Measurements from ENCODE around the gene GJC2.

Gene GJC2

DNA sequence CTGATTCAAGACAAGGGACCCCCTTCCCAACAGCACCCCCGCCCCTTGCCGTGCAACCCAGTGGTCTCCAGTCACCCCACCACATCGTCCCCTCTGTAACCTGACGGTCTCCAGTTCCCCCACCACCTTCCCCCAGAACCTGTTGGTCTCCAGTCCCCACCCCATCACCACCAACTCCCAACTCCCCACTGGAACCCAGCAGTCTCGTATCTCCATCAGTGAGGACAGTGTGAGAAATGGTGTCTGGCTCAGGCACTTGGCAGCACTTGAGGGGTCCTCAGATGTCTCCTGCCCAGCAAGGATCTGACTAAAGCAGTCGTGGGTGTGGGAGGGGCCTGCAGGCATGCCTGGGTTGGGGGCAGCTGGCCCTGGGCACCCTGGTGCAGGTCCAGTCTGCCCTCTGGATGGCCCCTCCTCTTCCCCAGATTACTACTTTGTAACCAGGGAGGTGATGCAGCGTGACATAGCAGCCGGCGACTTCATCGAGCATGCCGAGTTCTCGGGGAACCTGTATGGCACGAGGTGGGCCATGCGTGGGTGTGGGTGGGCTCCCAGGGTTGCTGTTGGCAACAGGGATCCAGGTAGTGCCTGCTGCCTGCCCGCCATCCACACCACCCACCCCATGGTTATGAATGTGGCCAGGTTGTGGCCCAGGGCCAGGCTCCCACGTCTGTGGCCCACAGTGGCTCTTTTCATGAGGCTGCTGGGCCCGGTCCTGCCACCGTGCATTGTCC is 3.1 kb upstream of the GJC2 start:
- DNase-seq: no peak

DNA sequence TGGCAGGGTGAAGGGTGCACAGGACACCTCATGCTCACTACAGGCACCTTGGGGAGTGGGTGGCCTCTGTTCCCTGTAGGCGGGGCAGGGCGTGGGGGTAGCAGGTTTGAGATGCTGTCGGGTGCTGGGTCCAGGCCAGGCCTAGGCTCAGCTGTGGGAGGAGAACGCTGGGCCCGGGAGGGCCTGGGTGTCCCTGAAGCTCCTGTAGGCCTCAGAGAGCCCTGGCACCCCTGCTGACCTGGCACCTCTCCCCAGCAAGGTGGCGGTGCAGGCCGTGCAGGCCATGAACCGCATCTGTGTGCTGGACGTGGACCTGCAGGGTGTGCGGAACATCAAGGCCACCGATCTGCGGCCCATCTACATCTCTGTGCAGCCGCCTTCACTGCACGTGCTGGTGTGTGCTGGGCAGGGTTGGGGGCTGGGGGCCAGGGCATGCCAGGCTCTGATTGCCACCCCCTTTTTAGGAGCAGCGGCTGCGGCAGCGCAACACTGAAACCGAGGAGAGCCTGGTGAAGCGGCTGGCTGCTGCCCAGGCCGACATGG is 2.5 kb upstream of the GJC2 start:
- DNase-seq: no peak

GRCh38 chr1:228147768-228148167 is 2.0 kb upstream of the GJC2 start:
- DNase-seq: no peak

DNA sequence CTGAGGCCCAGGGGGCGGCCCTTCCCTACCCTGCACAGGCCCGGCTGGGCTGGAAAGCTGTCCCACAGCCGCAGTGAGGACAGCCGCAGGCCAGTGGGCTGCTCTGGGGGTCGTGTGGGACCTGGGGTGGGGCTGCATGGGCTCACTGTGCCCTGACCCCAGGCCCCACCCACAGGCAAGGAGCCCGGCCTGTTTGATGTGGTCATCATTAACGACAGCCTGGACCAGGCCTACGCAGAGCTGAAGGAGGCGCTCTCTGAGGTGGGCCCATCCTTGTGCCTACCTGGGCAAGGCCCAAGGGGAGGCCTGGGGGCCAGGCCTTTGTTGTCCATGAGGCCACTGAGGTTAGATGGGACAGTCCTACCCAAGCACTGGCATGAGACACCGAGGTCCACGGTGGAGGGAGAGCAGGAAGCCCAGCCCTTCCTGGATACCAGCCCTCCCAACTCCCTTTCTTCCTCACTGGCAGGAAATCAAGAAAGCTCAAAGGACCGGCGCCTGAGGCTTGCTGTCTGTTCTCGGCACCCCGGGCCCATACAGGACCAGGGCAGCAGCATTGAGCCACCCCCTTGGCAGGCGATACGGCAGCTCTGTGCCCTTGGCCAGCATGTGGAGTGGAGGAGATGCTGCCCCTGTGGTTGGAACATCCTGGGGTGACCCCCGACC is 1.4 kb upstream of the GJC2 start:
- no peak for DNase-seq

DNA sequence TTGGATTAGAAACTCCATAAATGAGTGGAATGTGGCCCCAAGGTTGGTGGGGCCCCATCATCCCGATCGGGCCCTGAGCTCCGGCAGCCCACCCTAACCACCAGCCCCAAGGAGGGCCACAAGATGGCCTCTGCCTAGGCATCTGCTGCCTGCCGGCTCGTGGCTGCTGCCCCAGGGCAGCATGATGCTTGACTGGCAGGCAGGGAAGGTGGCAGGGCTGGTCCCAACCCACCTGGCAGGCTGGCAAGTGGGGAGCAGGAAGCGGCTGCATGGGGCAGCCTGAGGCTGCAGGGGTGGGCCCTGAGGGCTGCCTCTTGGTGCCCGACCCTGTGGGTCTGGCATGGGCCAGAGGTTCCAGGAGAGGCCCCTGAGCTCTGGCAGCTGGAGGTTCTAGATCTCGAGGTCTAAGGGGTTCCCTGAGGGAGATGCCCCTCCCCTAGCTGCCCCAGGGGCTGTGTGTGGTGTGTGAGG is 760 bp upstream of the GJC2 start:
- no peak for DNase-seq

GRCh38 chr1:228150120-228150460 is 360 bp downstream of the GJC2 start:
- DNase-seq: no peak

DNA sequence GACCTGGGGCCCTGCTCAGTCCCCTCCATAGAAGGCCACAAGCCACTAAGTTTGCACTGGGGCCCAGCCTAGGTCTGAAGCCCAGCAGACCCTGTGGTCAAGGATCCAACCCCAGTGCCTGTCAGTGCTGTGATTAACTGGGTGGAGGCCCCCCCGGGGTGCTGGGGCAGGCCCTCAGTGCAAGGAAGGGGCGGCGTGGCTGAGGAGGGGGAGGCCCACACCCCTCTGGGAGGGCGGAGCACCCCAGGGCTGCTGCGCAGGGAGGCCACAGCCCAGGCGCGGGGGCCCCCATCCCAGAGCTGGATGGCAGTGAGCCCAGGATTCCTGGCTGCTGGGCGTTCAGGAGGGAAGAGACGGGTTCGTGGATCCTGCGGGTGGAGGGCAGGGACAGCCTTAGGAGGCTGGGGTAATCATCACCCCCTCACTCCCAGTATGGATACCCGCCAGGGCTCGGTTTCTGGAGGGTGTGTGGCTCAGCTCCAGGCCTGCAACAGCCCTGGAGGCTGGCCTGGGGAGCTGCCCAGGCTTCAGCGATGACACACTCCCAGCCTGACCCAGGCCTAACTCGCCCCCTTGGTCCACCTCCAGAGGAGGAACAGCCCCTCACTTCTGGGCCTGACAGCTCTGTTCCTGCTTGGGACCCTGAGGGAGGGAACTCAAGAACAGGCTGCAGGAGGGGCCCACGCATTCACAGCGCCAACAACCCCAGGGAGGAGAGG is 890 bp downstream of the GJC2 start:
- no peak for DNase-seq

DNA sequence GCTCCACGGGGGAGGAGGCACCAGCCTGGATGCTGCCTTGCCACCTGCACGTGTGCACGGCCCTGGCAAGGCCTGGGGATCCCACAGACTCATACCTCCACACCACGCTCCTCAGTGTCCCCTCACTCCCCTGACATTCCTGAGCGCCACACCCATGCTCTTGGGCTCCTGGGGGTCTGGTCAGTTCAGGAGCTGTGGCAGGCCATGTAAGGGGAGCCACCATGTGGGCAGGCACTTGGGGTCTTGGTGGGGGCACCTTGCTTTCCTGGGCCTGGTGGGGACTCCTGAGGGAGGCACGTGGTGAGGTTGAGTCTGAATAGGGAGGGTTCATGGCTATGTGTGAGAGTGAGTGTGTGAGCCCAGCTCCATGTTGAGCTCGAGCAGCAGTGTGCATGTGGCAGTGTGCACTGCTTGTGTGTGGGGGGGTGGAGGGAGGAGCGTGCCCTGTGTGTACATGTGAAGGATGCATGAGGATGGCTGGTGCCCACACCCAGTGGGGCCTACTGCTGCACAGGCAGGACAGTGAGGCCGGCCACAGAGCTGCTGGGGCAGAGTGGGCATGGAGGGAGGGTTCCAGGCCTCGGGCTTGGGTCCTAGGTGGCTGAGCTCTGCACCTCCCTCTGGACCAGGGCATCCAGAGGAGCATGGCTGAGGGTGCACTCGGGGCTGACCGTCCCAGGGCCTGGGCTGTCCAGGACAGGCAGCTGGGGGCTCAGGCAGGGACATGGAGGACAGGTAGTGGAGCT is 1.6 kb downstream of the GJC2 start:
- DNase-seq: no peak

GRCh38 chr1:228152097-228152917 is 2.6 kb downstream of the GJC2 start:
- no peak for DNase-seq

- DNase-seq: no peak
Observed at GRCh38 chr1:228152918-228153258, 3.2 kb downstream of the GJC2 start.

DNA sequence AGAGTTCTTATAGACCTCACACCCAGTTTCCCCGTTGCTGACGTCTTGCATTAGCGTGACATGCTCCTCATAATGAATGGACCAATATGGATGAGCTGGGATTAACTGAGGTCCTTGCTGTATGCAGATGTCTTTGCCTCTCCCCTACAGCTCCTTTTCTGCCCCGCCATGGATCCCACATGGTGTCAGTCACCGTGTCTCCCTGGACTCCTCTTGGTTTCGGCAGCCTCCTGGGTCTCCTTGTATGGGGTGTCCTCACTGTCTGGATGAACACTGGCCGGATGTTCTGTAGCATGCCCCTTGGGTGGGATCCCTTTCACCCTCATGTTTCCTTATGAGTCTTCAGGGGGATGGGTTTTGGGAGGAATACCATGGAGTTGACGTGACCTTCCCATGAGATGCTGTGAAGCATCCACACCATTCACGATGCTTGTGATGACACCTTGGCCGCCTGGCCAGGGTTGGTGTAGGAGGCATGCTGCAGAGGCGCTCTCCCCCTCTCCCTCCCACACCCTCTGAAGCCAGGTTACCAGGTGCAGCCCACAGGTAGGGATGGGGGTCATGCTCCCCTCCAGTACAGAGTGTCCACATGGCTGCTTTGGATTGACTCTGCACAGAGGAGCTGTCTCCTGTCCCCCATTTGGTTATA is 4.4 kb downstream of the GJC2 start:
- DNase-seq: no peak

DNA sequence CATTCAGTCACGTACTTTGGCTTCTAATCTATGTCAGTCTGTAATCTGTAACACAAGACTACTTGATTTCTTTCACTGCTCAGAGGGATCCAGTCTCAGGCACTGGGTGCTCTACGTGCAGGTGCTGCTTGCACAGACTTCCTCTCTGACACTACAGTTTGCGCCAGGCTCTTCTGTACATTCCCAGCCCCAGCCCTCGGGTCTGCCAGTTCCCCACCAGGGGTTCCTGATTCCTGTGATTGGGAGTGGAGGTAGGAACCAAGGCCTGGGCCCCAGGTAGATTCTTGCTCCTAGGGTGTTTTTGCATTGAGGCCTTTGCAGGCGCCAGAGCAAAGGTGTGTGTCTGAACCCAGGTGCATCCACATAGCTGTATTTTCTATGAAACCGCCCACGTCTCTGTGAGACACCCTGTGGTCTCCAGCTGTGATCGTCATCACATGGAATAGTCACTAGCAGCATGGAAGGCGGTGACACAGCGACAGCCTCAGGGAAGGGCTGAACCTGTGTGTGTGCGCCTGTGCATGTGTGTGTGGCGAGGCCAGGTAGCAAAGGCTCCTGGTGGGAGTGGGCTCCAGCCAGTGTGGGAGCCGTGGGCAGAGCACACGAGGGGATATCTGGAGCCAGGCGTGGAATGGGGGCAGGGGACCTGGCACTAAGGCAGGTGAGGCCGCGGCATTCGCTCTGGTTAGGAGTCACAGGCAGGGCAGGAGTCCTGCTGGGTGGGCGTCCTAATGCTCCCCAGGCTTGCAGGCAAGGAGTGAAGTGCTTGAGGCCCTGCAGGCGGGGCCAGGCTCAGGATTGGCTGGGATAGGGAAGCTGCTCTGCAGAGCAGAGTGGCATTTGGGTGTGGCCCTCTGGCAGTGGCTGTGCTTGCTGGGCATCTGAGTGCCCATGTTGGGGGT is 5.2 kb downstream of the GJC2 start:
- DNase-seq: no peak

- DNase-seq: no peak
Observed at GRCh38 chr1:228155596-228156514, 6.1 kb downstream of the GJC2 start.

DNA sequence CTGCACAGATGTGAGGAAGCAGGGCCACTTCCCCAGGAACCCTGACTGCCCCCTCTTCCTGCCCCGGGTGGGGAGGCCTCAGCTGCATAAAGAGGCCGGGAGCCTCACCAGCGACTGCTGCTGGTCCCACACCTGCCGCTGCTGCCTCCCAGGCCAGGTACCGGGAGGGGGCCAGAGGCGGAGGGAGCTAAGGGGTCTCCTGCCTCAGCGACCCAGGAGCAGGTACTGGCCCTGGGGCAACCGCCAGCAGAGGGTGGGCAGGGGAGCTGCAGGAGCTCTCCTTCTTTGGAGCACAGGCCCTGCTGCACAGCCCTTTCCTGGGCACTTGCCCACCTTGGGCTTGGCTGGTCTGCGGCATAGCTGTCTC is 6.8 kb downstream of the GJC2 start:
- no peak for DNase-seq

DNA sequence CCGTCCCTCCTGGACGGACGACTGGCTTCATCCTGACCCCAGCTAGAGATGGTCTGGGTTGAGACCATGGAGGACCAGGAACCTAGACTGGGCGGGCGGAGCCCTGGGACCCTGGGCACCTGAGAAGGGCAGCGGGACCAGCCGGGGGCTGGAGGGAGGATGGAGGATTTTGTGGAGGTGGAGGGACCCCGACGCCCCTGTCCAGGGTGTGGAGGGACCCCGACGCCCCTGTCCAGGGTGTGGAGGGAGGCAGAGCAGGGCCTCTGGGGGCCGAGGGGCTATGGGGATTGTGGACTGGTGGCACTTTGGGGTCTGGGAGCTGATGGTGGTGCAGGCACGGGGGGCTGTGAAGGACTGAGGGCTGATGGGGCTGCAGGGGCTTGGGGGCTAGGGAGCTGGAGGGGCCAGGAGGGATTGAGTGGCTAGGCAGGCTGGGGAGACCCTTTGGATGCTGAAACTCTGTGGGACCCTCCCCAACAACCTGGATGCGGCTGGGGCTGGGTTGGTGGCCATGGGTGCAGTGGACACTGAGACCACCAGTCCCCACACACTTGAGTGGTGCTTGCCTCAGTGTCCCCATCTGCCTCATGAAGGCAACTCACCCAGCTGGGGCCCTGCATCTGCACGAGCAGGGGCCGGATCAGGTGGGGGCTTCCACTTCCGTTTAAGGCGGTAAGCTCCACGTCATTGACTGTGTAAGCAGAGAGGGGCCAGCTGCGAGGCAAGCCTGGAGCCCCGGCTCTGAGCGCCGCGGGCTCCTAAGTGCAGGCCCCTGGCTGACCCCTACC is 7.4 kb downstream of the GJC2 start:
- DNase-seq: no peak

DNA sequence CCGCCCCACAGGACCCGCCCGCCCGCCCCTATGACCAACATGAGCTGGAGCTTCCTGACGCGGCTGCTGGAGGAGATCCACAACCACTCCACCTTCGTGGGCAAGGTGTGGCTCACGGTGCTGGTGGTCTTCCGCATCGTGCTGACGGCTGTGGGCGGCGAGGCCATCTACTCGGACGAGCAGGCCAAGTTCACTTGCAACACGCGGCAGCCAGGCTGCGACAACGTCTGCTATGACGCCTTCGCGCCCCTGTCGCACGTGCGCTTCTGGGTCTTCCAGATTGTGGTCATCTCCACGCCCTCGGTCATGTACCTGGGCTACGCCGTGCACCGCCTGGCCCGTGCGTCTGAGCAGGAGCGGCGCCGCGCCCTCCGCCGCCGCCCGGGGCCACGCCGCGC is 8.0 kb downstream of the GJC2 start:
- no peak for DNase-seq

GRCh38 chr1:228158151-228159007 is 8.6 kb downstream of the GJC2 start:
- DNase-seq: no peak

Data from kidney glomerular epithelial cell (primary cell).